GM06990 (cell line): ENCODE data around the gene LPCAT2.

Experiments
- DNase-seq: peaks from one replicate; pipeline ENCODE4 v3.0.0-alpha.2; 2011; ENCODE audit not compliant: insufficient read length; ENCODE audit errors: extremely low read depth
- H3K27me3 ChIP-seq: replicated peaks from 2 replicates; pipeline ENCODE4 v1.6.0; 2011; ENCODE audit warnings: low read length; ENCODE audit not compliant: control insufficient read depth, insufficient read depth
- H3K36me3 ChIP-seq: 2 replicates; pipeline ENCODE4 v1.5.1; 2011; ENCODE audit warnings: low read length; ENCODE audit not compliant: control insufficient read depth, insufficient read depth
- H3K4me3 ChIP-seq: replicated peaks from 2 replicates; pipeline ENCODE4 v1.5.1; 2011; ENCODE audit warnings: low read depth, mild to moderate bottlenecking, control low read depth, low read length
- TF ChIP-seq, protein P1 (sequence below): IDR thresholded peaks from 2 replicates; pipeline ENCODE4 v1.5.1; 2011; ENCODE audit warnings: low read length, control low read depth, mild to moderate bottlenecking, inconsistent platforms; ENCODE audit not compliant: insufficient read depth, poor library complexity, severe bottlenecking

Gene LPCAT2

DNA sequence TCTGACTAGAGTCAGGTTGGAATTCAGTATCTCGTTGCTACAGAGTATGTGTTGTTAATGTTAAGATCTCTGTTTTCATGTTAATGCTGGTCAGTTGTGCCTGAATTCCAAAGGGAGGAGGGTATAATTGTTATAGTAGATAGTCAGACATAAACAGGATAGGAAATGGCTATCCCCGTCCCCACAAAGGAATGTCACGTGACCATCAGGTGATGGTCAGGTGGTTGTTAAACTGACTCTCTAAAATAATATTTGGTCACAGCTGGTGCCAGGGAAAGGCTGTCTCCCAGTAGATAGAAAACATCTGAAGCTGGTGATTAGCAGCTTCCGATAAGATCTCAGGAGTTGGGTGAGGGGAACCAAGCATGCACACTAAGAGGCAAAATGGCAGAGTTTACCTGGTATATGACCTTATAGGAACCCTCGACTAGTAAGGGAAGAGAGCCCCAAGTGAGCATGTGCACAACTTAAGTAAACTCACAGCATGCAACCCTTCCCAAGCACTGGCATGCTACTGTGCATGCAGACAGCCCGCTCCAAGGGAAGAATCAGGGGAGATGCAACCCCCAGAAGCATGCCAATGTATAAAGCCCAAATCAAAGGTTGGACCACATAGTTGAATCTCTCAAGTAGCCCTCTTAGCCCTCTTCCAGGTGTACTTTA, 119.6 kb downstream of the LPCAT2 start:
- Histone ChIP-seq H3K36me3 (no peaks in the 10 kb centered on the region), H3K27me3 (no peaks in the 10 kb centered on the region), H3K4me3 (no peak overlapping the region)
- no peak for DNase-seq
- TF ChIP-seq, protein P1, sequence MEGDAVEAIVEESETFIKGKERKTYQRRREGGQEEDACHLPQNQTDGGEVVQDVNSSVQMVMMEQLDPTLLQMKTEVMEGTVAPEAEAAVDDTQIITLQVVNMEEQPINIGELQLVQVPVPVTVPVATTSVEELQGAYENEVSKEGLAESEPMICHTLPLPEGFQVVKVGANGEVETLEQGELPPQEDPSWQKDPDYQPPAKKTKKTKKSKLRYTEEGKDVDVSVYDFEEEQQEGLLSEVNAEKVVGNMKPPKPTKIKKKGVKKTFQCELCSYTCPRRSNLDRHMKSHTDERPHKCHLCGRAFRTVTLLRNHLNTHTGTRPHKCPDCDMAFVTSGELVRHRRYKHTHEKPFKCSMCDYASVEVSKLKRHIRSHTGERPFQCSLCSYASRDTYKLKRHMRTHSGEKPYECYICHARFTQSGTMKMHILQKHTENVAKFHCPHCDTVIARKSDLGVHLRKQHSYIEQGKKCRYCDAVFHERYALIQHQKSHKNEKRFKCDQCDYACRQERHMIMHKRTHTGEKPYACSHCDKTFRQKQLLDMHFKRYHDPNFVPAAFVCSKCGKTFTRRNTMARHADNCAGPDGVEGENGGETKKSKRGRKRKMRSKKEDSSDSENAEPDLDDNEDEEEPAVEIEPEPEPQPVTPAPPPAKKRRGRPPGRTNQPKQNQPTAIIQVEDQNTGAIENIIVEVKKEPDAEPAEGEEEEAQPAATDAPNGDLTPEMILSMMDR, result no peak

GRCh38 chr16:55630774-55631173, 121.9 kb downstream of the LPCAT2 start:
- DNase-seq, result no peak
- H3K4me3 ChIP-seq, result no peak overlapping the region
- no peaks in the 10 kb centered on the region for H3K27me3 ChIP-seq
- TF ChIP-seq, protein P1, result no peak
- H3K36me3 ChIP-seq, result no peaks in the 10 kb centered on the region

DNA sequence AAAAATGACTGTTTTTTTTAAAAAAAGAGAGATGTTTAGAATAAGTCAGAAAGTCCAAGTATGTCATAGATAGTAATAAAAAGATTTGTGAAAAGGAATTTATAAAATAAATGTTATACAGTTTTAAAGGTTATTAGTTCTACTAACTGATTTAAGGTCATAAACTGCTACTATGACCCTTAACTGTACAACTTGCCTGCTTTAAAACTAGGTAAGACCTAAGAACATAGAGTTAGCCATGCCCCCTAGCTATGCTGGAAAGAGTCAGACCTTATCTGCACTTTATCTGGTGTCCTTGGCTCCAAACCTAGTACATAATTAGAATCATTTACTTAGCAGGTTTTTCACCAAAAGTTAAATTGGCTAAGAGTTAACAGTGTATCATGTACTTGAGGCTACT, 123.4 kb downstream of the LPCAT2 start:
- DNase-seq, result no peak
- TF ChIP-seq, protein P1, result no peak
- Histone ChIP-seq H3K27me3 (no peaks in the 10 kb centered on the region), H3K36me3 (no peaks in the 10 kb centered on the region), H3K4me3 (no peak overlapping the region)

- DNase-seq, result no peak
- Histone ChIP-seq H3K36me3 (no peaks in the 10 kb centered on the region), H3K4me3 (no peak overlapping the region), H3K27me3 (no peaks in the 10 kb centered on the region)
- TF ChIP-seq, protein P1, result no peak
These were observed 125.3 kb downstream of the LPCAT2 start for GRCh38 chr16:55634193-55634592.
